ENCODE results near the gene RPS3.

The RPS3 gene

DNA sequence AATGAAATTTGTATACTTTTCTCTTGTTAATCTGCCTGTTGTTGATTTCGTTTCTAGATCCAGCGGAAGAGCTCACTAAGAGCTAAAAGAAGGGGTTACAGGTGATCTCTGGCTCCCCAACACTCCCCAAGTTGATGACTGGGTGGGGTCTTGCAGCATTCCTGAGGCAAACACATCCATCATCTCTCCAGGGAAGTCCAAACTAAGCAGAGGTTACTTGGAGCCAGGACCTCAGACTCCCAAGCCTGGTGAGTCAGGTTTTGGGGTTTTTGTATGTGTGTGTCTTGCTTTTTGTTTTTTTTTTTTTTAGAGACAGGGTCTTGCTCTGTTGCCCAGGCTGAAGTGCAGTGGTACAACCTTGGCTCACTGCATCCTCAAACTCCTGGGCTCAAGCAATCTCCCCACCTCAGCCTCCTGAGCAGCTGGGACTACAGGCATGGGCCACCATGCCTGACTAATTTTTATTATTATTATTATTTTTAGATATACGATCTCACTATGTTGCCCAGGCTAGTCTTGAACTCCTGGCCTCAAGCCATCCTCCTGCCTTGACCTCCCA, 11.5 kb upstream of the RPS3 start:
- no peak overlapping the region for H3K4me3 Mint-ChIP-seq
- ATAC-seq (replicated peaks) (no peak), DNase-seq (no peak)
- no peaks in the 10 kb centered on the region for H3K9me3 Mint-ChIP-seq
- H3K27ac Mint-ChIP-seq, result no peak overlapping the region
- peaks cover 0 to 10% of the 10 kb centered on the region in 2 donors for H3K27me3 Mint-ChIP-seq
- H3K36me3 Mint-ChIP-seq (ENCODE audit: insufficient read depth), result no peaks in the 10 kb centered on the region
- H3K4me1 Mint-ChIP-seq (ENCODE audit: low read depth in 2 of 2), result peaks cover 15 to 16% of the 10 kb centered on the region in 2 donors

DNA sequence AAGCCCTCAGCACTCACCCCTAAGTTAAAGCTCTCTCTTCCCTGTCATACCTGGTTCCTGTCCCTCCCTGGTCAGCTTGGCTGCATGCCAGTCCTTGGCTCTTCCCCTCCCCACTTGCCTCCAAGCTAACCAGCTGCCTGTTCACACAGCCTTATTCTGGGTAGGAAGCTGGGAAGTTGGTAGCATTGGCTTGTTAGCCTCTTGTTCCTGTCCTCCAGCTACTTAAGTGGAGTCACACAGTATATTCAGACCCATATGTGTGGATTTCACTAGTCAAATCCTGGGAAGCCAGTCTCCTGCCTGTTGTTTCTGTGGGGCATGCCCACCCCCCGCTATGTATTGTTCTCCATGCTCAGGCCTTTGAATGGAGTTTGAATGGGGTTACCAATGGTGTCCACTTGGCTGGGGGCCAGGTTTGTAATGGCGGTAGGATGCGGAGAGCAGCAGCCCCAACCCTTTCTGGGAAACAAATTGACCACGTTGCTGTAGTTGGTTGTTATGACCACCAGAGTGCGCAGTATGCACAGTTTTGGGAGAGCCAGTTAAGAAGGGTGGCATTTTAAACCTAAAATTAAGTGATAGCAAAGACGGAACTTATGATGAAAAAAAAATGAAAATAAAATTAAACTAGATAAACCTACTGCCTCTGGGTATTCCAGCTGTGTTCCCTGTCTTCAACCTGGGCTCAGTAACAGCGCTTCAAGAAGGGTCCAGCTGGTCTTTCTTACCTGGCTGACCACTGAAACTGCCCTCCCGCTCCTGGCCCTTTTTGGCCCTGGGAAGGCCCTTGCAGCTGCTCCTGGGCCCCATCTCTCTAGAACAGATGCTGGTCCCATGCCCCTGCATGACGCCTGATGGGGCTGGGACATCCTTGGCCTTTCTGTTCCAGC, 10.7 kb upstream of the RPS3 start:
- peak; percentile 66 to 68 (median 68) for DNase-seq
- Mint-ChIP-seq H3K4me3 (no peak overlapping the region), H3K4me1 (ENCODE audit: low read depth in 2 of 2) (peaks cover 9% of the 10 kb centered on the region in 2 donors), H3K9me3 (no peaks in the 10 kb centered on the region), H3K27ac (no peak overlapping the region), H3K27me3 (peaks cover 0 to 10% of the 10 kb centered on the region in 2 donors), H3K36me3 (ENCODE audit: insufficient read depth) (no peaks in the 10 kb centered on the region)
- ATAC-seq (replicated peaks), result peak; percentile 86

DNA sequence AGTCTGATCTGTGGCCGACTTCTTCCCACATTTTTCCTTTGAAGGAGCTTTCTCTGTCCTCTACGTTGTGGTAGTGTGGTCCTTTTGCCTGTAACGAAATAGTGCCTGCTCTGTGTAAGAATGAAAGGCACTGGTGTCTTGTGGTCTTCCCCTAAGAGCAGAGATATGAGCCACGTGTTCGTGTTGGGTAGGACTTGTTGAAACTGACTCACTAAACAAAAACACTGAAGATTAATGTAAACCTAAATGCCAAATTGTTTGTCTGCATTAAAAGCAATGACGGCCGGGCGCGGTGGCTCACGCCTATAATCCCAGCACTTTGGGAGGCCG, 10.1 kb upstream of the RPS3 start:
- no peak overlapping the region for H3K27ac Mint-ChIP-seq
- no peak overlapping the region for H3K4me3 Mint-ChIP-seq
- DNase-seq, result no peak
- no peaks in the 10 kb centered on the region for H3K9me3 Mint-ChIP-seq
- no peak for ATAC-seq (replicated peaks)
- peaks cover 0 to 10% of the 10 kb centered on the region in 2 donors for H3K27me3 Mint-ChIP-seq
- H3K4me1 Mint-ChIP-seq (ENCODE audit: low read depth in 2 of 2), result peaks cover 4% of the 10 kb centered on the region in 2 donors
- H3K36me3 Mint-ChIP-seq (ENCODE audit: insufficient read depth), result no peaks in the 10 kb centered on the region

DNA sequence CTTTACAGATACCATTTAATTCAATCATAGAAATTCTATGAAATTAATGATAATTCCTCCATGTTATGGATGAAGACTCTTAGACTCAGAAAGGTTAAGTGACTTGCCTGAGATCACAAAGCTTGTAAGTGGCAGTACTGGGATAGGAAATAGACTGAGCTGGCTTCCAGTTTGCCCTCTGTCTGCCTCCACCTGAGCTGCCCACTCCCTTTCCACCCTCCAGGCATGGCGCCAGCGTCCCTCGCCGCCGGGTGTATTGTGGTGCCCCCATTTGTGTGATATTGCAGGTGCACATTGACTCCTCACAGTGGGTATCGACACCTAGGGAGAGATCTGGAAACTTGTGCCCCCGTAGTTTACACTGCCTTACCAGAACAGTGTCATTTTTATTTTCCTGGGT, 9.4 kb upstream of the RPS3 start:
- Mint-ChIP-seq H3K36me3 (ENCODE audit: insufficient read depth) (no peaks in the 10 kb centered on the region), H3K4me1 (ENCODE audit: low read depth in 2 of 2) (no peaks in the 10 kb centered on the region), H3K9me3 (no peaks in the 10 kb centered on the region), H3K4me3 (no peak overlapping the region), H3K27ac (no peak overlapping the region), H3K27me3 (peaks cover 0 to 10% of the 10 kb centered on the region in 2 donors)
- no peak for ATAC-seq (replicated peaks)
- DNase-seq, result no peak

DNA sequence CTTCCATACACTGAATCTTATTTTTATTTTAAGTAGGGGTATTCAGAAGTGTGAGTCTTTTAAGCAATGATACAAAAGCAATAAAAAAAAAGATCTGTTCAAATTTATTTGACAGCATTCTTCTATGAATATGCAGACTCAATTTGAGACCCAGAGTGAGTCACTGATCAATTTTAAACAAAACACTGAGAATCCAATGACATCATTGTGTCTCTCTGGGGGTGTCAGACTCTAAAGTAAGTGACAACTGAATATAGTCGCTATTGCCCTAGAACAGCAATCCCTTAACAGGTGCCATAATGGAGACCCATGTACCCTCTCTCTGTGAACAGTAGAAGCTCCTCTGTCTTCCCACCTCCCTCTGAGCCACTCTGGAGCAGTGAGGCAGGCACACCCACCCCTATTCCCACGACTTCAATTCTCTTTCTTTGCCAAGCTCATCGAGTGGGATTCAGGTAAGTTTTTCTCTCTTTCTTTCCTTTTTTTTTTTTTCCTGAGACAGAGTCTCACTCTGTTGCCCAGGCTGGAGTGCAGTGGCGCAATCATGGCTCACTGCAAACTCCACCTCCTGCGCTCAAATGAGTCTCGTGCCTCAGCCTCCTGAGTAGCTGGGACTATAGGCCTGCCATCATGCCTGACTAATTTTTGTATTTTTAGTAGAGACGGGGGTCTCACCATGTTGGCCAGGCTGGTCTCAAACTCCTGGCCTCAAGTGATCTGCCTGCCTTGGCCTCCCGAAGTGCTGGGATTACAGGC, 5.1 kb upstream of the RPS3 start:
- ATAC-seq (replicated peaks) (no peak), DNase-seq (no peak)
- Mint-ChIP-seq H3K27ac (no peak overlapping the region), H3K36me3 (ENCODE audit: insufficient read depth) (peaks cover 1% of the 10 kb centered on the region), H3K4me1 (ENCODE audit: low read depth in 2 of 2) (peaks cover 2% of the 10 kb centered on the region in 2 donors), H3K9me3 (no peaks in the 10 kb centered on the region), H3K27me3 (peaks cover 0 to 10% of the 10 kb centered on the region in 2 donors), H3K4me3 (no peak overlapping the region)

DNA sequence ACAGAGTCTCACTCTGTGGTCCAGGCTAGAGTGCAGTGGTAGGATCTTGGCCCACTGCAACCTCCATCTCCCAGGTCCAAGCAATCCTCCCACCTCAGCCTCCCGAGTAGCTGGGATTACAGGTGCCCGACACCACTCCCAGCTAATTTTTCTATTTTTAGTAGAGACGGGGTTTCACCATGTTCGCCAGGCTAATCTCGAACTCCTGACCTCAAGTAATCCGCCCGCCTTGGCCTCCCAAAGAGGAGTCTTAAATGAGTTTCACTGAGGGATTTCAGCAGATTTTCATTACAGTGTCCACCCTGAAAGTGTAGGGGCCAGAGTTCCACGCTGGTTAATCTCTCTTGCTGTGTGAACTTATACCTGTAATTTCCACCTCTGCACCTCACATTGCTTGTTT, 412 bp upstream of the RPS3 start:
- Mint-ChIP-seq H3K27ac (peak overlapping the region; percentile 97 to 98), H3K36me3 (ENCODE audit: insufficient read depth) (peaks cover 43% of the 10 kb centered on the region), H3K27me3 (no peaks in the 10 kb centered on the region), H3K9me3 (no peaks in the 10 kb centered on the region), H3K4me1 (ENCODE audit: low read depth in 2 of 2) (peaks cover 36 to 45% of the 10 kb centered on the region in 2 donors), H3K4me3 (peak overlapping the region; percentile 98 to 99)
- DNase-seq (no peak), ATAC-seq (replicated peaks) (no peak)

DNA sequence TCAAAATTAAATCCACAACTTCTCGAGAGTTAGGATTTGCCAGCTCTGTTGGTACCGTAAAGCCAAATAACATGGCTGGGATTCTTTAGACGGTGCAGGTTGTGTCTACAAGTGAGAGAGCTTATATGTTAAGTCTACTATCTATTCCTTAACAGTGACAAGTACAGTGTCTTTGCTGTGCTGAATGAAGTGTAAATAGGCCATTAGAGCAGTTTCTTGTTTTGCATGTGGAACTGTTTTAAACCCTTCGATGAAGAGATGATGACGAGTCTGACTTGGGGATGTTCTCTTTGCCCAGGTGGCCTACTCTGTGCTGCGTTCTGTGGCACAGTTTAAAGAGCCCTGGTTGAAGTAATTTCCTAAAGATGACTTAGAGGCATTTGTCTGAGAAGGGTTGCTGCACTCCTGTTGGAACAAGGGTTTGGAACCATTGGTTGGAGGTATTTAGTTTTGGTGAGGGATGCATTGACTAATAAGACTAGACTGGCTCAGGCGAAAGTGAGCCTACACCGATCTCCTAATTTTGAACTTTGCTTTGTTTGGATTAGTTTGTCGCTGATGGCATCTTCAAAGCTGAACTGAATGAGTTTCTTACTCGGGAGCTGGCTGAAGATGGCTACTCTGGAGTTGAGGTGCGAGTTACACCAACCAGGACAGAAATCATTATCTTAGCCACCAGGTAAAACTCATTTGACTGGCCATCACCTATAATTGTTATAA, 988 bp downstream of the RPS3 start:
- ATAC-seq (replicated peaks) (peak; percentile 21), DNase-seq (no peak)
- peak overlapping the region; percentile 98 to 99 for H3K4me3 Mint-ChIP-seq
- peaks cover 57% of the 10 kb centered on the region for H3K36me3 Mint-ChIP-seq (ENCODE audit: insufficient read depth)
- peak overlapping the region; percentile 97 to 98 for H3K27ac Mint-ChIP-seq
- H3K4me1 Mint-ChIP-seq (ENCODE audit: low read depth in 2 of 2), result peaks cover 46 to 55% of the 10 kb centered on the region in 2 donors
- no peaks in the 10 kb centered on the region for H3K27me3 Mint-ChIP-seq
- H3K9me3 Mint-ChIP-seq, result no peaks in the 10 kb centered on the region

DNA sequence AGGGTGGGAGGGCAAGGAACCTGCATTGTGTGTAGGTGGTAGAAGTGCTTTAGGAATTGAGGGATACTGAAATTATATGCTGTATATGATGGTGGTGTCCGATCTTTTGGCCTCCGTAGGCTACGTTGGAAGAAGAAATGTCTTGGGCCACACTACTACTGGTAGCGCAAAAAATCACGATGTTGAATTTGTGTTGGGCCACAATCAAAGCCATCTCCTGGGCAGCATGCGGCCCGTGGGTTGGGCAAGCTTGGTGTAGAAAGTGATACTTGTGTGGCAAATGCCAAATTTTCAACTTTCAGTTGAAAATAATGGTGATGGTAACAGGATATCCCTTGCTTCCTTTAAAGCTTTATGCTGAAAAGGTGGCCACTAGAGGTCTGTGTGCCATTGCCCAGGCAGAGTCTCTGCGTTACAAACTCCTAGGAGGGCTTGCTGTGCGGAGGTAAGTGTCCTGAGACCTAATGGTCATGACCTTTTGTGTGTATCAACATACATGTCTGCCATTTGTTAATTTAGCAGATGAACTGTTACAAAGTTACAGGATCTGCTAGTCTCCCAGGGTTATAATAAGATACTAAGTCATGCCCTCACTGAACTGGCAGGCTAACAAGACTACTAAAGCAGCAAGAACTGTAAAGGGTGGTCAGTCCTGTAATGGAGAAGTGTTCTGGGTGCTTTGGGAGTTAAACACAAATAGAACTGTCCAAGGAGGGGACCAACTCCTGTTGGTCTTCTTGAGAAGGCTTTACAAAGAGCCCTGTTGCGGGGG, 2.9 kb downstream of the RPS3 start:
- peaks cover 76% of the 10 kb centered on the region for H3K36me3 Mint-ChIP-seq (ENCODE audit: insufficient read depth)
- H3K27ac Mint-ChIP-seq, result peak overlapping the region; percentile 97 to 98
- H3K9me3 Mint-ChIP-seq, result no peaks in the 10 kb centered on the region
- peak overlapping the region; percentile 98 to 99 for H3K4me3 Mint-ChIP-seq
- DNase-seq (no peak), ATAC-seq (replicated peaks) (no peak)
- H3K27me3 Mint-ChIP-seq, result no peaks in the 10 kb centered on the region
- H3K4me1 Mint-ChIP-seq (ENCODE audit: low read depth in 2 of 2), result peaks cover 46 to 61% of the 10 kb centered on the region in 2 donors

DNA sequence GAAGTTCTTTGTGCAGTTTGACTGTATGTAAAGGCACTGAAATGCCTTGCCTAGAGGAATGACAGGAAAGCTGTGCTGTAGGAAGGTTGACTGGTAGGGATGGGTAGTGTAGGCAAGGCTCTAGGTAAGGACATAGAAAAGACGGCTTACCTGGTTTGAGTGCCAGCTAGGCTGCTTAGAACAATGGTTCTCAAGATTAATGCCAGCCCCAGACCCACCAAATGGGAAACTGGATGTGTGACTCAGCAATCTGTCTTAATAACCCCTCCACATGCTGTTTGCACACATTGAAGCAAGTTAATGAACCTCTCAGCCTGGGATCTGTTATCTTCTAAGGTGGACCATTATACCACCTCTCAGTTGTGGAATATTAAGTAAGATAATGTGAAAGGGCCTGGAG, 3.7 kb downstream of the RPS3 start:
- ATAC-seq (replicated peaks), result no peak
- peak overlapping the region; percentile 36 to 97 for H3K27ac Mint-ChIP-seq
- no peak for DNase-seq
- no peaks in the 10 kb centered on the region for H3K27me3 Mint-ChIP-seq
- H3K4me1 Mint-ChIP-seq (ENCODE audit: low read depth in 2 of 2), result peaks cover 52 to 67% of the 10 kb centered on the region in 2 donors
- H3K4me3 Mint-ChIP-seq, result peak overlapping the region in 1 of 2 donors; percentile 7
- H3K36me3 Mint-ChIP-seq (ENCODE audit: insufficient read depth), result peaks cover 84% of the 10 kb centered on the region
- H3K9me3 Mint-ChIP-seq, result no peaks in the 10 kb centered on the region

DNA sequence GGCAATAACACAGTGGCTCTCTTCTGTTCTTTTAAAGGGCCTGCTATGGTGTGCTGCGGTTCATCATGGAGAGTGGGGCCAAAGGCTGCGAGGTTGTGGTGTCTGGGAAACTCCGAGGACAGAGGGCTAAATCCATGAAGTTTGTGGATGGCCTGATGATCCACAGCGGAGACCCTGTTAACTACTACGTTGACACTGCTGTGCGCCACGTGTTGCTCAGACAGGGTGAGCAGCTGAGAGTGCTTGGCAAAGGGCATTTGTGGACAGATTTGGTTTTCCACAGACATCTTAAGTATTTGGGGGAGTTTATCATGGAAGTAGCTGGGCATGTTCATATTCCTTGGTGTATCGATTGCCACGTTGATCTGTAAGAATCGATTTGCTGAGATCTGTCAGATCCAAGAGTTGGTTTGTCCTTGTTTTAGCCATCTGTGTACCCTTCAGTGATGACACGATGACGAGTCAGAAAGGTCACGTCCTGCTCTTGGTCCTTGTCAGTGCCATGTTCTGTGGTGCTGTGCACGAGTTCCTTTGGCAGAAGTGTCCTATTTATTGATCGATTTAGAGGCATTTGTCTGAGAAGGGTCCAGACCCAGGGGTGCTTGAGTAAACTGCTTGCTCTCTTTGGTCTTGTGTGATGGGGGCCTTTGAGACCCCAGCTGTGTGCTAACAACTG, 4.8 kb downstream of the RPS3 start:
- Mint-ChIP-seq H3K27me3 (no peaks in the 10 kb centered on the region), H3K27ac (peak overlapping the region in 1 of 2 donors; percentile 97), H3K4me1 (ENCODE audit: low read depth in 2 of 2) (peaks cover 53 to 67% of the 10 kb centered on the region in 2 donors), H3K4me3 (no peak overlapping the region), H3K36me3 (ENCODE audit: insufficient read depth) (peaks cover 91% of the 10 kb centered on the region), H3K9me3 (no peaks in the 10 kb centered on the region)
- ATAC-seq (replicated peaks) (no peak), DNase-seq (no peak)

DNA sequence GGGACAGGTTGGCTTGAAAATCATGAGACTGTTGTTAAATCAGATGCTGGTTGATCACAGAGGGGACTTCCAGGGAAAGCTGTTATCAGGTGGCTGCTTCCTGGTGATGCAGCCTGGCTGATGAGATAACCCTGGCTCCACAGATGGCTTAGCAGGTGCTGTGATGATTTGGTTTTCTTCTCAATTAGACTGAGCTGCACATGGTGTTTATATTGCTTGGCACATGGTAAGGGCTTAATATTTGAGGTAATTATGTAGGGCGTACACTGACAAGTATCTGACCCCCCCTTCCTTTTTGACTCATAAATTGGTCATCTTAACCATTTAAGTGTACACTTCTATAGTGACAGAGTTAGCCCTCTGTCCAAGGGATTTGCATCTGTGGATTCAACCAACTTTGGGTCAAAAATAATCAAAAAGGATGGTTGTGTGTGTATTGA, 7.0 kb downstream of the RPS3 start:
- H3K4me1 Mint-ChIP-seq (ENCODE audit: low read depth in 2 of 2), result peaks cover 39 to 47% of the 10 kb centered on the region in 2 donors
- H3K27ac Mint-ChIP-seq, result peak overlapping the region in 1 of 2 donors; percentile 58
- no peaks in the 10 kb centered on the region for H3K9me3 Mint-ChIP-seq
- H3K36me3 Mint-ChIP-seq (ENCODE audit: insufficient read depth), result peaks cover 84% of the 10 kb centered on the region
- DNase-seq (no peak), ATAC-seq (replicated peaks) (peak; percentile 19)
- H3K4me3 Mint-ChIP-seq, result no peak overlapping the region
- no peaks in the 10 kb centered on the region for H3K27me3 Mint-ChIP-seq

DNA sequence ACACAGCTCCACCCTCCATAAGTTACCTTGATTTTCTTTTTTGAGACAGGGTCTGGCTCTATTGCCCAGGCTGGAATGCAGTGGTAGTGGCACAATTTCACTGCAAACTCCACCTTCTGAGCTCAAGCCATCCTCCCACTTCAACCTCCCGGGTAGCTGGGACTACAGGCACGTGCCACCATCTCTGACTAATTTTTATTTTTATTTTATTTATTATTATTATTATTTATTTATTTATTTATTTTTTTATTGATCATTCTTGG, 9.6 kb downstream of the RPS3 start:
- peaks cover 72% of the 10 kb centered on the region for H3K36me3 Mint-ChIP-seq (ENCODE audit: insufficient read depth)
- H3K27ac Mint-ChIP-seq, result peak overlapping the region in 1 of 2 donors; percentile 35
- no peak overlapping the region for H3K4me3 Mint-ChIP-seq
- ATAC-seq (replicated peaks) (no peak), DNase-seq (no peak)
- no peaks in the 10 kb centered on the region for H3K9me3 Mint-ChIP-seq
- H3K4me1 Mint-ChIP-seq (ENCODE audit: low read depth in 2 of 2), result peaks cover 17 to 27% of the 10 kb centered on the region in 2 donors
- H3K27me3 Mint-ChIP-seq, result no peaks in the 10 kb centered on the region

Data from effector memory CD8-positive, alpha-beta T cell (primary cell).